HG03469 (cell line): ENCODE data around the gene PTPRC.

Source experiments
- ATAC-seq: cut with Tn5 transposase; IDR thresholded peaks from one replicate; pipeline ENCODE4 v1.9.1; 2021; ENCODE audit warnings: mild to moderate bottlenecking, moderate library complexity, moderate number of reproducible peaks; ENCODE audit not compliant: unreplicated experiment

The PTPRC gene

GRCh38 chr1:198619375-198620140 is 19.3 kb upstream of the PTPRC start:
- no peak for ATAC-seq

- ATAC-seq: no peak
Measured at GRCh38 chr1:198620218-198620617, 18.6 kb upstream of the PTPRC start.

DNA sequence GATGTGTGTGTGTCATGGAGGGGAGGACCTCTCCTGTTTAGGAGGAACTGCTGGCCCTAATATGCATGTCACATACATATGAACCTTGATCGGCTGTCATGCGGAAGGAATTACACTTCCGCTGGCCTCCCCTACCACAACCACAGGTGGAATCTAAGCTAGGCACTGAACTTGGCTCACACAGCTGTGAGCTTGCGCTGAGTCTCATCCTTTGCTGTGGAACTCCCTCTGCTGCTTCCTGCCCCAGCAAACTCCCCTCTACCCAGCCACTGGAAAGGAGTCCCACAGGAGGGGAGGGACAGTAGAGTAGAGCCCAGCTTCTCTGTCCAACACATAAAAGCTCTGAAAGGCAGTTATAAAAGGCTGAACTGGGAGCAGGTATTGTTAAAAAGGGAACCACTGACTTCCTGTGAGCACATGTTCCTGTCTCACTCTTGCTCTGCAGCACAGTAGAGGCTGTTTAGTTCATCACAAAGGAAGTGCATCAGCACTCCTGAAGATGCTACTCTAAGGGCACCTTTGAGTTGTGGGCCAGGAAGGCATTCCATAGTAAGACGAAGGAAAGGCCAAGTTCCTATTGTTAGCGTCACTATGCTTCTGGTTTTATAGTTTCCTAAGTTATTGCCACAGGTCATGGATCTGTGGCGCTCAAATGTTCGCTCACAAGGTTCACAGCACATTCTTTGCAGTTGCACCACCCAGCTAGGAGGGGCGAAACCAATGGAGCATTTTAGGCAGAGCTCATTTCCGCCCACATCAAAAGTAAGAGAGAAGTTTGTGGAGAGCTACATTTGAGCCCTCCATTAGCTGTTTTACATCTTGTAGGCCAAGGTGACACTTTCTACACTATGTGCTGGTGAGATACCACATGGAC is 17.7 kb upstream of the PTPRC start:
- ATAC-seq: peak; percentile 48

- no peak for ATAC-seq
Measured at GRCh38 chr1:198622001-198622400, 16.8 kb upstream of the PTPRC start.

DNA sequence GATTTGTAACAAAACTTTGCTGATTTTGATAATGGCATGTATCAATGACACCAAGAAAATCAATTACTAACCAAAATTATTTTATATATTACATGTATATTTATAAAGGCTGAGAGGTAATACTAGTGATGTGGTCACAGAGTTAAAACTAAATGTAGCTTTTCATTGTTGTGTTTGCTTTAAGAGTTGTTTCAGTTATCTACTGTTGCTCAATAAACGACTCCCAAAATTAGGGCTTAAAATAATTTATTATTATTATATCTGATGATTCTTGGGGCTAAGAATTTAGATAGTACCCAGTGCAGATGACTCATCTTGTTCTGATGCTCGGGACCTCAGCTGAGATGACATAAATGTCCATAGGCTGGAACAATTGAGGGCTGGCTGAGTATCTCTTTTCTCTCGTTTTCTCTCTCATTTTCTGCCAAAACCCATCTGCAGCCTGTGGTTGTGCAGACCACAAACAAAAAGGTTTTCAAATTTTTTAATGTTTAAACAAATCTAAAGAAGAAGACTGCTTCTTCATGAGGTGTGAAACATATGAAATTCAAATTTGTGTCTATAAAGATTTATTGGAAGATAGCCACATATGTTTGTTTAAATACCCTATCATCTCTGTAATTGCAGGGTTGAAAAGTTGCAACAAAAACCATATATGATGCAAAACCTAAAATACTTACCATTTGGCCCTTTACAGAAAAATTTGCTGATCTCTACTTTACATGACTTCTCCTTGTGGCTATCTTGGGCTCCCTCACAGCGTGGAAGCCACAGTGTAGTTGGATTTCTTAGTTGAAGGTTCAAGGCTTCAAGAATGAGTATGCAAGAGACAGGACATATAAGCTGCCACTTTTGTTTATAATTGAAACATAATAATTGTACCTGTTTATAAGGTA is 14.8 kb upstream of the PTPRC start:
- ATAC-seq: no peak

- no peak for ATAC-seq
Measured at GRCh38 chr1:198624648-198624980, 14.2 kb upstream of the PTPRC start.

- no peak for ATAC-seq
Measured at GRCh38 chr1:198627436-198628066, 11.3 kb upstream of the PTPRC start.

DNA sequence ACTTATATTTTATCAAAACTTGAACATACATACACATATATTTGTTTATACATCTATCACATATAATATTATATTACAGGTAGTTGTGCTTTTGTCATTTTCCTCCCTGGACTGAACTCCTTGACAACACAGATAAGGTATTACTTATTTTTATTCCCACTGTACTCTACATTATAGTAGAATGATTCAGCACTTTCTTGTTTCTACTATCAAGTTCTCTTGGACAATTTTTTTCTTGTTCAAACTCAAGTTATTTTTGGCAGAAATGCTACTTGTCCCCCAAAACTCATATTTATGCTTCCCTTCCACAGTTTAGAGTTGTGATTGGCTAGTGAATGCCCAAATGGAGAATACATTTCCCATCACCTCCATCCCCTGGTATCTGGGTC is 10.8 kb upstream of the PTPRC start:
- no peak for ATAC-seq

DNA sequence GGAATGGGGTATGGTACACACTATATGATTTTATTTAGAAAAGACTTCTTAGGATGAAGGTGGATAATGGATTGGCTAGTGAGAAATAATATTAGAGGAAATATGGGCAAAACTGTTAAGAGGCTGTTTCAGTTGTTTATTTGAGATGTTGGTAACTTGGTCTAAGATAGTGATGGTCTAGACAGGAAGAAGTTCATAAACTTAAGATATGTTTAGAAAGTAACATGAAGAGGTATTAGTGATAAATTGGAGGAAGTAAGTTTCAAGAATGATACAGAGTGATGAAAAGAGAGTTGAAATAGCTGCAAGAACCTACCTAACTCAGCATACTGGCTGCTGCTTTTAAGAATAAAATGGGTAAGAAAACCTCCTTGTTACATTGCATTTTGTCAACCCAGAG is 9.2 kb upstream of the PTPRC start:
- no peak for ATAC-seq

DNA sequence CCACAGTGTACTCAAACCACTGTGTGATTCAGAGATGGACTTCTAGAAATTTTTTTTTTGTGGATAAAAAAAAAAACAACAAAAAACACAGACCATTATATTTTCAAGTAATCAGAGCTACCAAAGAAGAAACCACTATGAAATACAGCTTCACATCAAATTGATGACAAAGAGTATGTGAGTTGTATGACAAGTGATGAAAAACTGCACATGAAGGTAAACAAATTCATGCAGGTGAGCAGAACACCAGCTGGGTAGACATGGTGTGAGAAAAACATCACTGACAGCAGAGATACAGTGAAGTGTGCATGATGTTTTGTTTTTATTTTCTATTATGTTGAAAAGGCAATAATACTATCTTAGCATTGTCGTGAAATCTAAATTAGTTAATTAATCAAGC is 8.0 kb upstream of the PTPRC start:
- no peak for ATAC-seq

DNA sequence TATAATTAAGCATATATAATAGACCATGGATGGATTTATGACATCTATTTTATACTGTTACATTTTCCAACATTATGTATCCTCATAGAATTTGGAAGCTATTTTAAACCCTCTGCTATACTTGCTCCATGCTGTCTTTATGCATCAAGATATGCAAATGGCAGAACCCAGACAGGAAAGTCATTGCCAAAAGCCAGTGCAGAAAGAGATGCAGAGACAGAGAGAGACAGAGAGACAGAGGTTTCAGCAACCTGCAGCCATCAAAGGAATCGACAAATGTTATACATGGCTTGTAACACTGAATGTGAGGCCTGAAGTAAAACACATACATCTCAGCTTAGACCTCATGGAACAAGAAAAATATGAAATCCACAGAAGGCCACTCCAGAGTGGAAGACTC is 7.5 kb upstream of the PTPRC start:
- no peak for ATAC-seq

DNA sequence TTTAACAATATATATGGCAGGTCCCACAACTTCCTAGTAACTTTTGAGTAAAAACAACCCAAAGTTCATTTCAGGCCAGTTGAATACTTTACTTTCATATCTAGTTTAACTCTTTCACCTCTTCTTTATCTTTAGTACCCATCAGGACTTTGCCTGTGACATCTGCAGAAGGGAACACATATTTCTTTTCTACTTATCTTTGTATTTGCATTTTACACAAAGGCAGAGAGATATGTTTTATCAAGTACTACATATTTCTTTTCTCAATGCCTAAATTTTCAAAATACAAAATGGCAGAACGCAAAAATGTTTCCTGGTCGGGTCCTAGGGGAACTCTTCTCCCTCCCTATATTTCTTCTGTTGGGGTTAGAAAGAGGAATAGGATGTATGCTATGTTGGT is 6.8 kb upstream of the PTPRC start:
- no peak for ATAC-seq

- ATAC-seq: no peak
Measured at GRCh38 chr1:198633675-198634121, 5.1 kb upstream of the PTPRC start.

DNA sequence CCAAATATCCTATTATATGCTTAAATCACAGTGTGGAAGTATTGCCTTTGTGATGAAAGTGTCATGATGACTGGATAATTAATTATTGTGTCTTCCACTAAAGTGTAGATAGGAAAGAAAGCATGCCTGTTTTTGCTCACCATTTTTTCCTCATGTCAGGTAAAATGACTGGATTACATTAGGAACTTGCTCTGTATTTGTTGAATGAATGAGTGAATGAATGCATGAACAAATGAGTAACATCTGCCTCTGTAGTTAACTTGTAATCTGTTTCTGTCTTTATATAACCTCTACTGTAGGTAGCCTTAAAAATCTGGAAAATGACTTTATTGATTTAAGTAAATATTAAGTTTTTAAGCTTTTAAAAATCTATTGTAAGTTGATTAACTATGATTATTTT is 2.9 kb upstream of the PTPRC start:
- no peak for ATAC-seq

- no peak for ATAC-seq
Measured at GRCh38 chr1:198636391-198636790, 2.4 kb upstream of the PTPRC start.

DNA sequence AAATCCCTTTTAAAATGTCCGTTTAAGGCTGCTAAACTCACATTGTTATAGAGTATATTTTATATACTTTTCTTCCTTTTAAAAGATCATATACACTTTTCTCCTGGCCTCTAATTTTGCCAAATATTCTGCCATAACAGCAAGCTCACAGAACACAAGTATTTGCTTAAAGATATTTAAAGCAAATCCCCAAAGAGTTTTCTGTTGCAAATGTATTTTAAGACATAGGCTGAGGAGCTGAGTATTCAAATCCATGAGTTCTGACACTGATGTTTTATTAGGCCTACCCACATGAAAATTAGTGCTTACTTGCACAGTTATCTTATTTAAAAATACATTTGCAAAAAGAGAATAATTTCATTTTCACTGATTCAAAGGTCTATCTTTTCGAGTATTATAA is 1.7 kb upstream of the PTPRC start:
- no peak for ATAC-seq

DNA sequence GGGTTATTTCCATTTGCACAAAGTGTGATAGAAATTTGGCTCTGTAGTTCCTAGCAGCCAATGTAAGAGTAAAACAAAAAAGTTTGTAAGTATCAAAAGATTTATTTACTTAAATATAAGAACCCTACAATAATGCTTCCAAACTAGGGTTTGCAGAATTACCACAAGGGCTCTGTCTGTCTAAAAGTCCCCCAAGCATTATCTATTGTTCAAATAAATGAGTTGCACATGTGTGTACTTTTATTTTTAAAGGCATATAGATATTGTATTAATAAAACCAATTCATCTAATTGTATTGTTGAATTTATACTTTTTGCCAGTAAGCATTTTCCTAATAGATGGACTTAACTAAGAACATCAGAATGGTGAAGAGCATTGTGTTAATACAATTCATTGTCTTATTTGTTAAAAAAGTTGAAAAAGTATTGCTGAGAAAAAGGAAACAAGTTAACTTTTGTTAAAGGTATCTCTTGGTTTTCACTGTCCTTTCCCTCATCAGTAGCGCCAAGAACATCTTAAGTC is 863 bp upstream of the PTPRC start:
- no peak for ATAC-seq

GRCh38 chr1:198638441-198638840 is 399 bp upstream of the PTPRC start:
- no peak for ATAC-seq

GRCh38 chr1:198639671-198640143 is 867 bp downstream of the PTPRC start:
- no peak for ATAC-seq

- ATAC-seq: no peak
Measured at GRCh38 chr1:198640174-198640573, 1.3 kb downstream of the PTPRC start.
